Ishikawa (cell line): ENCODE results near the gene SNAP25.

Experiments
- CEBPB ChIP-seq: IDR thresholded peaks from 2 replicates; pipeline ENCODE4 v1.6.1; 2012
- CREB1 ChIP-seq: IDR thresholded peaks from 2 replicates; pipeline ENCODE4 v1.6.1; 2012; ENCODE audit warnings: low read depth
- EGR1 ChIP-seq: IDR thresholded peaks from 2 replicates; pipeline ENCODE4 v1.6.1; 2012
- EP300 ChIP-seq: IDR thresholded peaks from 2 replicates; pipeline ENCODE4 v1.6.1; 2012; ENCODE audit warnings: borderline replicate concordance
- FOXM1 ChIP-seq: IDR thresholded peaks from 2 replicates; pipeline ENCODE4 v1.6.1; 2012; ENCODE audit warnings: low read depth, borderline replicate concordance
- NFIC ChIP-seq: IDR thresholded peaks from 2 replicates; pipeline ENCODE4 v1.6.1; 2012
- RAD21 ChIP-seq: IDR thresholded peaks from 2 replicates; pipeline ENCODE4 v1.6.1; 2012; ENCODE audit warnings: low read depth
- REST ChIP-seq: IDR thresholded peaks from 2 replicates; pipeline ENCODE4 v1.6.1; 2012; ENCODE audit warnings: low read depth, mild to moderate bottlenecking
- TAF1 ChIP-seq: IDR thresholded peaks from 2 replicates; pipeline ENCODE4 v1.6.1; 2012; ENCODE audit warnings: low read depth, mild to moderate bottlenecking
- TCF12 ChIP-seq: IDR thresholded peaks from 2 replicates; pipeline ENCODE4 v1.6.1; 2012; ENCODE audit warnings: low read depth
- TEAD4 ChIP-seq: IDR thresholded peaks from 2 replicates; pipeline ENCODE4 v1.6.1; 2012
- YY1 ChIP-seq: IDR thresholded peaks from 2 replicates; pipeline ENCODE4 v1.6.1; 2012; ENCODE audit warnings: low read depth
- ZBTB7A ChIP-seq: IDR thresholded peaks from 2 replicates; pipeline ENCODE4 v1.6.1; 2012; ENCODE audit warnings: low read depth
- TF ChIP-seq, protein P1 (sequence below): IDR thresholded peaks from 2 replicates; pipeline ENCODE4 v1.6.1; 2012
- TF ChIP-seq, protein P2 (sequence below): IDR thresholded peaks from 2 replicates; pipeline ENCODE4 v1.6.1; 2012

SNAP25 gene

GRCh38 chr20:10200330-10200729, 18.3 kb upstream of the SNAP25 start:
- no peak for TF ChIP-seq NFIC
- TF ChIP-seq, protein P1, sequence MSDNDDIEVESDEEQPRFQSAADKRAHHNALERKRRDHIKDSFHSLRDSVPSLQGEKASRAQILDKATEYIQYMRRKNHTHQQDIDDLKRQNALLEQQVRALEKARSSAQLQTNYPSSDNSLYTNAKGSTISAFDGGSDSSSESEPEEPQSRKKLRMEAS: no peak

DNA sequence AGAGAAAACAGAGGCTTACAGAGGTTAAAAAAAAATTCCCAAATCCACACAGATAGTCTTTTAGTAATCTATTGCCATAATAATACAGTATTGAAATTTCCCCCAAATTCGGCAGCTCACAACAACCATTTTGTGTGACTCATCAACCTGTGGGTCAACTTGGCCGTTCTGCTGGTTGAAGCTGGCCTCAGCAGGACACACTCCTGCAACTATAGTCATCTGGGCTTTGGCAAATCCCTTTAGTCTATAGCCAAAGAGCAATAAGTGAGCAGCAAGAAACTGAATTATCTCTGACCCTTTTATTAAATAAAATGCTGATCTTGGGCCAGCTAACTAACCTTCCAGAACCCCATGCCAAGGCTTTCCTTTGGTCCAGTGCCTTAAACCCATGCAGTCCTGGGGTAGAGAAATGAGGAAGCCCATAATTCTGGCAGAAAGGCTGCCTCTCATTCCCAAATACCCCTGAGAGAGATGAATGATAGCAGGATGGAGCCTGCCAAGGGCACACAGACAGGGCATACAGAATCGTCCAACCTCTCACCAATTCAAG, 17.2 kb upstream of the SNAP25 start:
- no peak for TF ChIP-seq CREB1
- TF ChIP-seq ZBTB7A: no peak
- TF ChIP-seq, protein P1: no peak
- no peak for TF ChIP-seq EP300
- TF ChIP-seq REST: no peak
- no peak for TF ChIP-seq TEAD4
- no peak for TF ChIP-seq CEBPB
- TF ChIP-seq TAF1: no peak

DNA sequence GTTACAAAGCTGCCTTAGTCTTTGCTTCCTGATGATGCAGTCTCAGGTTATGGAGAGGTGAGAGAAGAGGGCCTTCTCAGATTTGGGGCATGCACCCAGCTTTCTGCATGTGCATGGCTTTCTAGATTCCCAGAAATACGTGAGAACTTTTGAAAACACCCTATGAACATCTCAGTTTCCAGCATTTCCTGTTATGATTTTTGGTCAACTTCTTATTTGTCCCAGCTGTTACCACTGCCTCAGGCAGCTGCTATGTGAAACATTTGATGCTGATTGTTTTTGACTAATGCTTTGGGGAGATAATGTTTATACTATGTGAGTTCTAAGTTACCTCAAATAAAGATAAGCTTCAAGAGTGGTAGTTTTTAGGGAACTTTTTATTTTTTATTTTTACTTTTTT, 9.5 kb upstream of the SNAP25 start:
- TF ChIP-seq EP300: no peak
- TF ChIP-seq, protein P1: no peak
- no peak for TF ChIP-seq TCF12
- no peak for TF ChIP-seq FOXM1
- no peak for TF ChIP-seq ZBTB7A
- no peak for TF ChIP-seq REST

- TF ChIP-seq YY1: no peak
- TF ChIP-seq, protein P1: no peak
- TF ChIP-seq CEBPB: no peak
- TF ChIP-seq RAD21: no peak
- TF ChIP-seq, protein P2, sequence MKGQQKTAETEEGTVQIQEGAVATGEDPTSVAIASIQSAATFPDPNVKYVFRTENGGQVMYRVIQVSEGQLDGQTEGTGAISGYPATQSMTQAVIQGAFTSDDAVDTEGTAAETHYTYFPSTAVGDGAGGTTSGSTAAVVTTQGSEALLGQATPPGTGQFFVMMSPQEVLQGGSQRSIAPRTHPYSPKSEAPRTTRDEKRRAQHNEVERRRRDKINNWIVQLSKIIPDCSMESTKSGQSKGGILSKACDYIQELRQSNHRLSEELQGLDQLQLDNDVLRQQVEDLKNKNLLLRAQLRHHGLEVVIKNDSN: no peak
- TF ChIP-seq FOXM1: no peak
- no peak for TF ChIP-seq NFIC
- TF ChIP-seq EGR1: no peak
- no peak for TF ChIP-seq CREB1
- TF ChIP-seq TCF12: no peak
- no peak for TF ChIP-seq TAF1
- TF ChIP-seq REST: no peak
- no peak for TF ChIP-seq TEAD4
- TF ChIP-seq ZBTB7A: no peak
- TF ChIP-seq EP300: no peak
These were observed 5.1 kb upstream of the SNAP25 start for GRCh38 chr20:10213526-10213925.

GRCh38 chr20:10216146-10216791, 2.4 kb upstream of the SNAP25 start:
- TF ChIP-seq NFIC: no peak
- TF ChIP-seq ZBTB7A: no peak
- TF ChIP-seq CREB1: no peak
- TF ChIP-seq YY1: no peak
- TF ChIP-seq CEBPB: no peak
- no peak for TF ChIP-seq TEAD4
- TF ChIP-seq REST: no peak
- TF ChIP-seq RAD21: no peak
- no peak for TF ChIP-seq EGR1
